Mesendoderm (in vitro differentiated cells): ENCODE results near the gene CHIC2.
A peak's percentile ranks its signal among the peaks of the same experiment; 100 is the strongest.

ENCODE experiments used
- DNase-seq: peaks from one replicate; pipeline ENCODE4 v3.0.0; 2013
- H2AK5ac ChIP-seq: 2 replicates; pipeline ENCODE4 v1.6.1; 2013; ENCODE audit warnings: low read length, inconsistent platforms
- H2BK120ac ChIP-seq: 2 replicates; pipeline ENCODE4 v1.6.1; 2013; ENCODE audit warnings: low read depth, mild to moderate bottlenecking, low read length, moderate library complexity, mixed read lengths
- H2BK15ac ChIP-seq: replicated peaks from 2 replicates; pipeline ENCODE4 v1.6.1; 2013; ENCODE audit warnings: low read depth, mild to moderate bottlenecking, moderate library complexity
- H2BK5ac ChIP-seq: 2 replicates; pipeline ENCODE4 v1.6.1; 2013; ENCODE audit warnings: low read length, inconsistent platforms
- H3K18ac ChIP-seq: 2 replicates; pipeline ENCODE4 v1.6.1; 2013; ENCODE audit warnings: mild to moderate bottlenecking, low read length, mixed read lengths
- H3K23ac ChIP-seq: one replicate; pipeline ENCODE4 v1.6.1; 2013; ENCODE audit warnings: low read length
- H3K27ac ChIP-seq: 2 replicates; pipeline ENCODE4 v1.5.1; 2013; ENCODE audit warnings: low read depth, mild to moderate bottlenecking, inconsistent platforms, low read length, moderate library complexity
- H3K27me3 ChIP-seq: 2 replicates; pipeline ENCODE4 v1.6.1; 2013; ENCODE audit warnings: low read length, control low read depth, mild to moderate bottlenecking, inconsistent platforms; ENCODE audit not compliant: insufficient read depth, poor library complexity
- H3K36me3 ChIP-seq: 2 replicates; pipeline ENCODE4 v1.6.1; 2013; ENCODE audit warnings: low read length, inconsistent platforms; ENCODE audit not compliant: control insufficient read depth, insufficient read depth
- H3K4ac ChIP-seq: one replicate; pipeline ENCODE4 v1.6.1; 2013; ENCODE audit warnings: low read depth, mild to moderate bottlenecking, low read length, moderate library complexity
- H3K4me1 ChIP-seq: 2 replicates; pipeline ENCODE4 v1.6.1; 2013; ENCODE audit warnings: low read depth, low read length, inconsistent platforms; ENCODE audit not compliant: control insufficient read depth
- H3K4me2 ChIP-seq: 2 replicates; pipeline ENCODE4 v1.6.1; 2013; ENCODE audit warnings: low read length
- H3K4me3 ChIP-seq: 2 replicates; pipeline ENCODE4 v1.5.1; 2013; ENCODE audit warnings: mild to moderate bottlenecking, low read length
- H3K56ac ChIP-seq: one replicate; pipeline ENCODE4 v1.6.1; 2013; ENCODE audit warnings: low read length
- H3K79me1 ChIP-seq: 2 replicates; pipeline ENCODE4 v1.6.1; 2013; ENCODE audit warnings: low read length, inconsistent platforms
- H3K79me2 ChIP-seq: 2 replicates; pipeline ENCODE4 v1.6.1; 2013; ENCODE audit warnings: mild to moderate bottlenecking, low read length; ENCODE audit not compliant: control insufficient read depth, insufficient read depth
- H3K9ac ChIP-seq: 2 replicates; pipeline ENCODE4 v1.6.1; 2013; ENCODE audit warnings: low read length, inconsistent platforms
- H4K5ac ChIP-seq: one replicate; pipeline ENCODE4 v1.6.1; 2013; ENCODE audit warnings: low read length
- H4K8ac ChIP-seq: one replicate; pipeline ENCODE4 v1.6.1; 2013; ENCODE audit warnings: low read depth, mild to moderate bottlenecking, control low read depth, low read length, moderate library complexity
- WGBS: extraction: QIAGEN DNeasy Blood & Tissue Kit; methylation state at CpG from one replicate; pipeline ENCODE4 v1.1.7; 2013; ENCODE audit warnings: low lambda C conversion rate, missing lambda C conversion rate; ENCODE audit not compliant: insufficient coverage; ENCODE audit errors: extremely low coverage; 5-methylcytosine and 5-hydroxymethylcytosine counted together

Gene CHIC2

DNA sequence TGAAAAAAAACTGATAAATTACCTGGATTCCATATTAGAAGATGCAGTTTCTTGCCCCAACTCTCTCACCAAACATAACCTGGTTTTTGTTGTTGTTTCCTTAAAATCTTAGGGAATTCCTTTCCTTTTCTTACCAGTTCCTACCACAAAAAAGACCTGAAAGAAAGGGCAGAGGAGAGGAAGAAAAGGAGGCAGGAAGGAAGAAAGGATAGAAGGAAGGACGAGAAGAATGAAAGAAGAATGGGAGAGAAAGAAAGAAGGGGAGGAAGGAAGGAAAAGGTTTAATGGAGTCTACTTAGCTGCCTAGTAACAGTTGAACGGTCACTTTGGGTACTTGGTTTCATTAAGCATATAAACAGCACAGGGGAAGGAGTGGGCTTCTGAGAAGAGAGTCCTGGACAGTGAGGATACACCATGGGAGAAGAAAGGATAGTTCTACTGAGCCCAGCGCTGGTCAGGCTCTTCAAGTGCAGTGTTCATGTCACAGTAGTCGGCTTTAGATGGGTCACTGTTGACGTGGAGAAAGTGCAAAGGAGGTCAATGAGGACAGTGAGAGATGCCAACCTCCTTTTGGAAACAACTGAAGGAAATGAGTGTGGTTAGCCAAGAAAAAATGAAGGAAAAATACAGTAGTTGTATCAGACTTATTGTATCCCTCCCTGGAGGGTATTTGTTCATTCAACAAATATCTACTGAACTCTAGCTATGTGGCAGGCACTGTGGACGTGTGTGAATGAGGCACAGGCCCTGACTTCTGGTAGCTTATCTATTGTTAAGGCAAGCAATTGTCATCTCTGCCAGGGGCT, 1.1 kb upstream of the CHIC2 start:
- peak overlapping the region; percentile 28 for H2BK5ac ChIP-seq
- no peaks in the 10 kb centered on the region for H3K27me3 ChIP-seq
- peak; percentile 48 for DNase-seq
- H2AK5ac ChIP-seq = no peak overlapping the region
- H3K56ac ChIP-seq = peak overlapping the region; percentile 0
- WGBS = 100% methylated on average over 1 of the region's 6 CpGs
- H3K9ac ChIP-seq = no peak overlapping the region
- H3K36me3 ChIP-seq = no peaks in the 10 kb centered on the region
- H3K4me1 ChIP-seq = peaks cover 6% of the 10 kb centered on the region
- H3K18ac ChIP-seq = no peak overlapping the region
- no peak overlapping the region for H4K5ac ChIP-seq
- H4K8ac ChIP-seq = no peak overlapping the region
- H3K79me2 ChIP-seq = peaks cover 7% of the 10 kb centered on the region
- H2BK120ac ChIP-seq = no peak overlapping the region
- no peak overlapping the region for H2BK15ac ChIP-seq
- no peak overlapping the region for H3K27ac ChIP-seq
- peaks cover 6% of the 10 kb centered on the region for H3K79me1 ChIP-seq
- H3K23ac ChIP-seq = no peak overlapping the region
- no peak overlapping the region for H3K4me2 ChIP-seq
- H3K4me3 ChIP-seq = no peak overlapping the region
- no peak overlapping the region for H3K4ac ChIP-seq

DNA sequence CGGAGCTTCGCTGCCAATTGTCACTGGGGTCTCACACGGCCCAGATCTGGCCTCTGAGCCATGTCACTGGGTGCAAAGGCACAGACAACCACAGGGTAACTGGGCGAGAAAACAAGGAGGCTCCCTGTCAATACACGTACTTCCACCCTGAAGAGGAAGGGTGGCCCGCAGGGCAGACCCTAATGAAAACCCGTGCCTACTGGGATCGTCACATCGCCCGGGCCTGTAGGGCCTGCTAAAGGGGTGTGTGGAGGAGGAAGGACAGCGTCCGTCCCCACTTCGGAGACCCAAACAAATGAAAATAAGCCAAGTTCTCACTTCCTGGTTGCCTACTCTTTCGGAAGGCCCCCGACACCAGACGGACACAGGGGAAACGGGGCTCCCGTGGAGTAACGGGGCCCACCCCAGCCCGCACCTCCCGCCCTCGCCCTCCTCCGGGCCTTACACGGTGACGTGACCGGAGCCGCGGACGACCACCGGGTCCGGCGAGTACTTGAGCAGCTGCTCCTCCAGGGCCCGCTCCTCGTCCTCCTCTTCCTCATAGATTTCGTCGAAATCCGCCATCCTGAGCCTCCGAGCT, 578 bp downstream of the CHIC2 start:
- DNase-seq = peak; percentile 62
- Histone ChIP-seq H3K4me1 (peaks cover 6% of the 10 kb centered on the region), H3K27ac (peak overlapping the region; percentile 20)

DNA sequence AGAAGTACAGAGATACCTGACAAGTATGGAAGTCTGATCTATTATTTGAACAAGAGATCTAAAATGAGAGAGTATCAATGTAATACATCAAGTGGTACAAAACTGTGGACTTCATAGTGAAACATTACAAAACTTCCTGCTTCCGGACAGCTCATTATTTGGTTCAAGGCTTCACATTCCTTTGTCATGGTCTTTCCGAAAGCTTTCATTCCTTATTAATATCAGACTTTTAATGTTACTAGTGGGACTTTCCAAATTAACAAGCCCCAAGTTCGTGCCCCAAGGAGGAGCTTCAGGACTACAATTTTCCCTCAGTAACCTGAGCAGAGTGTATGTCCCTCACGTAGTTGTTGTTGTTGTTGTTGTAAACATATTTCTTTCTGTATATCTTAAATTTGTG, 1.2 kb downstream of the CHIC2 start:
- peaks cover 6% of the 10 kb centered on the region for H3K4me1 ChIP-seq
- H3K9ac ChIP-seq = peak overlapping the region; percentile 80
- H3K27me3 ChIP-seq = no peaks in the 10 kb centered on the region
- no peak overlapping the region for H4K8ac ChIP-seq
- H2BK5ac ChIP-seq = no peak overlapping the region
- no peak overlapping the region for H2BK120ac ChIP-seq
- no peak overlapping the region for H2BK15ac ChIP-seq
- no peak overlapping the region for H2AK5ac ChIP-seq
- peak overlapping the region; percentile 91 for H3K4me2 ChIP-seq
- no peaks in the 10 kb centered on the region for H3K36me3 ChIP-seq
- H3K56ac ChIP-seq = no peak overlapping the region
- H3K79me1 ChIP-seq = peaks cover 6% of the 10 kb centered on the region
- no CpG with 5 or more reads among the region's 4 CpGs for WGBS
- no peak for DNase-seq
- H3K4me3 ChIP-seq = peak overlapping the region; percentile 4
- H3K23ac ChIP-seq = no peak overlapping the region
- no peak overlapping the region for H4K5ac ChIP-seq
- H3K4ac ChIP-seq = no peak overlapping the region
- H3K27ac ChIP-seq = no peak overlapping the region
- H3K79me2 ChIP-seq = peaks cover 10% of the 10 kb centered on the region
- H3K18ac ChIP-seq = no peak overlapping the region

More for the DNA sequence above, 578 bp downstream of the CHIC2 start:
- H4K8ac ChIP-seq = no peak overlapping the region
- H2BK15ac ChIP-seq = no peak overlapping the region
- no peak overlapping the region for H4K5ac ChIP-seq
- no peak overlapping the region for H2AK5ac ChIP-seq
- peak overlapping the region; percentile 35 for H3K18ac ChIP-seq
- peak overlapping the region; percentile 72 for H3K23ac ChIP-seq
- no peak overlapping the region for H2BK5ac ChIP-seq
- H3K9ac ChIP-seq = peak overlapping the region; percentile 80
- peak overlapping the region; percentile 56 for H3K4ac ChIP-seq
- H3K4me3 ChIP-seq = peak overlapping the region; percentile 75
- H3K79me1 ChIP-seq = peaks cover 6% of the 10 kb centered on the region
- H3K36me3 ChIP-seq = no peaks in the 10 kb centered on the region
- H3K27me3 ChIP-seq = no peaks in the 10 kb centered on the region
- H3K4me2 ChIP-seq = peak overlapping the region; percentile 91
- peaks cover 10% of the 10 kb centered on the region for H3K79me2 ChIP-seq
- H2BK120ac ChIP-seq = no peak overlapping the region
- WGBS = no CpG with 5 or more reads among the region's 38 CpGs
- H3K56ac ChIP-seq = peak overlapping the region; percentile 84

DNA sequence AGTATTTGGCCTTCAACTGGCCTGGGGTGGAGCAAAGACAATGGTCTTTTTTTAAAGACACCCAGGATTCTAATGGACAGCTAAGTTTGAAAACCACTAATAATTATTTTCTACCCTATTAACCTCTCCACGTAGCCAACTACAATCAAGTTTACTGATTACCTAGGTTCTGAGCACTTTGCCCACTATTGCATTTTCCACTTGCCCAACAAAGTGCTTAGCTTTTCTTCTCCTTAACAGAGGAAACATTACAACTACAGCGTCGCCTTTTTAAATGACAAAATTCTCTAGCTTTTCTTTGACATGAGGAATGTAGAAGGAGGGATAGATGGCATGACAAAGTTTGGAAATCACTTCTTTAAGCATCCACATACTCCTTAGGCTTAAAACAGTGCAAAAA, 2.0 kb downstream of the CHIC2 start:
- Histone ChIP-seq H3K18ac (no peak overlapping the region), H2BK15ac (no peak overlapping the region), H3K79me1 (peaks cover 6% of the 10 kb centered on the region), H3K79me2 (peaks cover 10% of the 10 kb centered on the region), H3K9ac (no peak overlapping the region), H3K23ac (no peak overlapping the region), H3K27me3 (no peaks in the 10 kb centered on the region), H2BK120ac (no peak overlapping the region), H2BK5ac (no peak overlapping the region), H3K4me2 (no peak overlapping the region), H3K4me3 (no peak overlapping the region), H3K56ac (no peak overlapping the region), H4K8ac (no peak overlapping the region), H4K5ac (no peak overlapping the region), H2AK5ac (no peak overlapping the region), H3K4me1 (peaks cover 6% of the 10 kb centered on the region), H3K4ac (no peak overlapping the region), H3K27ac (no peak overlapping the region), H3K36me3 (no peaks in the 10 kb centered on the region)
- no peak for DNase-seq
- WGBS = no CpG with 5 or more reads among the region's 3 CpGs

DNA sequence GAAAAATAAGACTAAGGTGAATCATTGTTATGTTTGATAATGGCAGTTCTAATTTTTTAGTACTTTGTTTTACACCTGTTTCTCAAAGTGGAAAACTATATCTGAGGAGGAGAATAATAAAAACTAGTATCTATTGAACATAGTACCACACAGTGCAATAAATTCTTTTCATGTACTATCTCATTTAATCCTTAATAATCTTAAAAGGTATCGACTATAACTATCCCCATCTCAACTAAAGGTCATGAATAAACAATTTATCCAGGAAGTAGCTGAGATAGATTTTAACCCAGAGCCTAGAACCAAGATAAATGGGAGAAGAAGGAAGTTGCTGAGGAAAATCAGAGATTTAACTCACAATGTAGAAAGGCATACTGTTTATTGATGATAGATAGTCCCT, 2.5 kb downstream of the CHIC2 start:
- H2BK5ac ChIP-seq = no peak overlapping the region
- no peak overlapping the region for H2BK15ac ChIP-seq
- no peak overlapping the region for H3K9ac ChIP-seq
- no peak overlapping the region for H3K23ac ChIP-seq
- H3K27ac ChIP-seq = no peak overlapping the region
- H2BK120ac ChIP-seq = no peak overlapping the region
- no peak for DNase-seq
- H3K4me1 ChIP-seq = peaks cover 6% of the 10 kb centered on the region
- no peak overlapping the region for H3K4ac ChIP-seq
- no peak overlapping the region for H3K4me2 ChIP-seq
- WGBS = 100% methylated on average over 1 of the region's 1 CpG
- peaks cover 10% of the 10 kb centered on the region for H3K79me2 ChIP-seq
- H3K36me3 ChIP-seq = no peaks in the 10 kb centered on the region
- no peak overlapping the region for H4K8ac ChIP-seq
- H4K5ac ChIP-seq = no peak overlapping the region
- H3K56ac ChIP-seq = no peak overlapping the region
- no peak overlapping the region for H3K4me3 ChIP-seq
- no peak overlapping the region for H3K18ac ChIP-seq
- peaks cover 6% of the 10 kb centered on the region for H3K79me1 ChIP-seq
- H3K27me3 ChIP-seq = no peaks in the 10 kb centered on the region
- H2AK5ac ChIP-seq = no peak overlapping the region
